ENCODE measurements around the gene ANKH. TPM values are rescaled to one million over a fixed set of nuclear protein-coding genes. Genes with fewer than 3 reads are reported as not detected.

ANKH gene
- total and polyA plus RNA-seq, 2 experiments from 2014 or later: 27.6 to 29.9 TPM

GRCh38 chr5:14676320-14676719 lies 195.3 kb downstream of the ANKH start:
- H3K4me3 ChIP-seq: no peak overlapping the region
- 90% methylated on average over 3 of the region's 3 CpGs for WGBS (ENCODE audit: low lambda C conversion rate, missing lambda C conversion rate)
- DNase-seq (ENCODE audit: low spot score): no peak
- H3K27me3 ChIP-seq: no peaks in the 10 kb centered on the region
- no peaks in the 10 kb centered on the region for H3K9me3 ChIP-seq (ENCODE audit: low read depth)
- no peak overlapping the region for H3K4me2 ChIP-seq
- H3K4me1 ChIP-seq (ENCODE audit: insufficient read depth): no peaks in the 10 kb centered on the region
- H3K27ac ChIP-seq: no peak overlapping the region
- H3K79me2 ChIP-seq: peaks cover 88% of the 10 kb centered on the region
- TF ChIP-seq, protein P1, sequence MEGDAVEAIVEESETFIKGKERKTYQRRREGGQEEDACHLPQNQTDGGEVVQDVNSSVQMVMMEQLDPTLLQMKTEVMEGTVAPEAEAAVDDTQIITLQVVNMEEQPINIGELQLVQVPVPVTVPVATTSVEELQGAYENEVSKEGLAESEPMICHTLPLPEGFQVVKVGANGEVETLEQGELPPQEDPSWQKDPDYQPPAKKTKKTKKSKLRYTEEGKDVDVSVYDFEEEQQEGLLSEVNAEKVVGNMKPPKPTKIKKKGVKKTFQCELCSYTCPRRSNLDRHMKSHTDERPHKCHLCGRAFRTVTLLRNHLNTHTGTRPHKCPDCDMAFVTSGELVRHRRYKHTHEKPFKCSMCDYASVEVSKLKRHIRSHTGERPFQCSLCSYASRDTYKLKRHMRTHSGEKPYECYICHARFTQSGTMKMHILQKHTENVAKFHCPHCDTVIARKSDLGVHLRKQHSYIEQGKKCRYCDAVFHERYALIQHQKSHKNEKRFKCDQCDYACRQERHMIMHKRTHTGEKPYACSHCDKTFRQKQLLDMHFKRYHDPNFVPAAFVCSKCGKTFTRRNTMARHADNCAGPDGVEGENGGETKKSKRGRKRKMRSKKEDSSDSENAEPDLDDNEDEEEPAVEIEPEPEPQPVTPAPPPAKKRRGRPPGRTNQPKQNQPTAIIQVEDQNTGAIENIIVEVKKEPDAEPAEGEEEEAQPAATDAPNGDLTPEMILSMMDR (IDR thresholded peaks at IDR 0.05; ENCODE audit: poor library complexity): no peak
- TF ChIP-seq EZH2 (IDR thresholded peaks at IDR 0.05; ENCODE audit: borderline replicate concordance) (no peak), EZH2phosphoT487 (IDR thresholded peaks at IDR 0.05; ENCODE audit: low read depth, severe bottlenecking, unreplicated experiment) (no peak)
- H4K20me1 ChIP-seq (ENCODE audit: insufficient read depth, poor library complexity, severe bottlenecking): peaks cover 36% of the 10 kb centered on the region
- no peak overlapping the region for H2AFZ ChIP-seq
- no peaks in the 10 kb centered on the region for H3K36me3 ChIP-seq (replicated peaks; ENCODE audit: insufficient read depth, low read depth)
- H3K9me2 ChIP-seq (replicated peaks; ENCODE audit: insufficient read depth): no peaks in the 10 kb centered on the region

DNA sequence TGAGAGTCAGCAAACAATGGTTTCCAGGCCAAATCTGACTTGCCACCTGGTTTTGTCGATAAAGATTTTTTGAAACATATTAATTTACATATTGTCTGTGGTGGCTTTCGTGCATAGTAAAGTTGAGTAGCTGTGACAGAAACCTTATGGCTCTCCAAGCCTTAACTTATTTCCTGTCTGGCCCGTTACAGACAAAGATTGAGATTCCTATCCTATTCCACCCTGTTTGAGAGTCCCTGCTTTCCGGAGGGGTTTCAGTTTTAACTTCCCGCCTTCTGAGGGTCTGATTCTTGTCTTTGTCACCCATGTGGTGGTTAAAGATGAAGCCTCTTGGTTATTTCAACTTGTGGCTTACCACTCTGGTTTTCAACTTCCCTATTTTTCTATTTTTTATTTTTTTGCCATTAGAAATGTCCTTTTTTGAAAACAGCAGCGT lies 195.7 kb downstream of the ANKH start:
- TF ChIP-seq, protein P1 (IDR thresholded peaks at IDR 0.05; ENCODE audit: poor library complexity): no peak
- TF ChIP-seq EZH2phosphoT487 (IDR thresholded peaks at IDR 0.05; ENCODE audit: low read depth, severe bottlenecking, unreplicated experiment) (no peak), EZH2 (IDR thresholded peaks at IDR 0.05; ENCODE audit: borderline replicate concordance) (no peak)
- Histone ChIP-seq H3K9me2 (replicated peaks; ENCODE audit: insufficient read depth) (no peaks in the 10 kb centered on the region), H3K4me2 (no peak overlapping the region), H3K79me2 (peaks cover 92% of the 10 kb centered on the region), H3K4me3 (no peak overlapping the region), H4K20me1 (ENCODE audit: insufficient read depth, poor library complexity, severe bottlenecking) (peaks cover 40% of the 10 kb centered on the region), H3K27ac (no peak overlapping the region), H3K27me3 (no peaks in the 10 kb centered on the region), H2AFZ (no peak overlapping the region), H3K36me3 (replicated peaks; ENCODE audit: insufficient read depth, low read depth) (no peaks in the 10 kb centered on the region), H3K9me3 (ENCODE audit: low read depth) (no peaks in the 10 kb centered on the region), H3K4me1 (ENCODE audit: insufficient read depth) (no peaks in the 10 kb centered on the region)
- WGBS (ENCODE audit: low lambda C conversion rate, missing lambda C conversion rate): 75% methylated on average over 6 of the region's 6 CpGs
- DNase-seq (ENCODE audit: low spot score): no peak

DNA sequence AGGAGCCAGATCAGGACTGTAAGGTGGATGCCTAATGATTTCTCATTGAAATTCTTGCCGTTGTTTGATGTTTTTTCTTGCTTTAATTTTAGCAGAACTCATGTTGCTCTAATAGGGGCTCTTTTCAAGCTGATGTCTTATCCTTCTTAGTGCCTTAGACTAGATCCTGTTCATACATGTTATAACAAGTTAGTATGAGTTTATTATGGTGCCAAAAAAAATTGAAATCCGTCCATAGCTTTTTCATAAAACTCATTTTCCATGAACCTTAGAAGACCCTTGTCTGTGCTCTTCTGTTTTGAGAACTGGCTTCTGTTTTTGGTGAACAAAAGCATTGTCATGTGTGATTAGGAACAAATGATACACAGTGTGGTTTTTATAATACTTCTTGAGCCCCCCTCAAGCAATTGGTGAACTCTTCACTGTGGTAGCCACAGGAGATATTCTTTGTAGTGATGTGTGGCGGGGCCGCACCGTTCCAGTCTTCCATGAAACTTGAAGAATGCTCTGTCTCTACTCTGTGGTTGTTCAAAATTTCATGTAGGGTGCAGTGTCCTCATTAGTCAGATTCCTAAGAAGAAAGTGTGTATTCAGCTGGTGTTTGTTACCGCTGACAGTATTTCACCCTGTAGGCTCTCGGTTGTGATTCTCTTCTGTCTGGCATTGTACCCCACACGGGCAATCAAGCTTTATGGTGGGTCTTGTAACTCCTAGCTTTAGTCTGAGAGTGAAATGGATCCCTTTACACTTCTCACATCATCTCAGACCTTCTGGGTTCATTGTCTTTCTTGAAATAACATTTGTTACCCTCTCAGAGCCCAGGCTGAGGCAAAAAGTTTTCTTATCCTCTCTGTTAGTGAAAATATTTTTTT lies 196.4 kb downstream of the ANKH start:
- no peaks in the 10 kb centered on the region for H3K9me3 ChIP-seq (ENCODE audit: low read depth)
- H3K9me2 ChIP-seq (replicated peaks; ENCODE audit: insufficient read depth): no peaks in the 10 kb centered on the region
- no peaks in the 10 kb centered on the region for H3K4me1 ChIP-seq (ENCODE audit: insufficient read depth)
- peaks cover 96% of the 10 kb centered on the region for H3K79me2 ChIP-seq
- no peak overlapping the region for H3K4me3 ChIP-seq
- DNase-seq (ENCODE audit: low spot score): no peak
- peaks cover 45% of the 10 kb centered on the region for H4K20me1 ChIP-seq (ENCODE audit: insufficient read depth, poor library complexity, severe bottlenecking)
- no peak overlapping the region for H3K27ac ChIP-seq
- H2AFZ ChIP-seq: no peak overlapping the region
- WGBS (ENCODE audit: low lambda C conversion rate, missing lambda C conversion rate): 89% methylated on average over 8 of the region's 8 CpGs
- no peak overlapping the region for H3K4me2 ChIP-seq
- H3K36me3 ChIP-seq (replicated peaks; ENCODE audit: insufficient read depth, low read depth): no peaks in the 10 kb centered on the region
- no peak for TF ChIP-seq EZH2 (IDR thresholded peaks at IDR 0.05; ENCODE audit: borderline replicate concordance)
- TF ChIP-seq EZH2phosphoT487 (IDR thresholded peaks at IDR 0.05; ENCODE audit: low read depth, severe bottlenecking, unreplicated experiment): no peak
- TF ChIP-seq, protein P1 (IDR thresholded peaks at IDR 0.05; ENCODE audit: poor library complexity): no peak
- no peaks in the 10 kb centered on the region for H3K27me3 ChIP-seq
